Pancreas (tissue), 10 donors: ENCODE measurements around the gene KRT2. TPM values are rescaled to one million over a fixed set of nuclear protein-coding genes. Genes with fewer than 3 reads are reported as not detected.

ENCODE experiments used
- ATAC-seq, 4 donors: fragments of 200-7000 bp; cut with Tn5 transposase; one replicate each; pipeline versions ENCODE4 v1.8.0 to v1.9.1; 2020; ENCODE audit warnings: mild to moderate bottlenecking in 4 of 4, moderate library complexity in 4 of 4
- DNase-seq, 6 donors: peaks; one replicate each; pipeline ENCODE4 v3.0.0-alpha.2; 2020
- FAIRE-seq: peaks from 2 replicates; lab custom pipeline; 2012; peaks lifted over from hg19 to GRCh38; lab: Jason Lieb, UNC
- H3K27ac ChIP-seq, 4 donors: fragments of 200-600 bp; sonication (generic); 1 replicate in 3 of 4; 2 replicates in 1 of 4; pipeline versions ENCODE4 v1.5.0 to v1.8.0; 2020
- H3K27me3 ChIP-seq, 4 donors: fragments of 200-600 bp; one replicate each; pipeline ENCODE4 v1.8.0; 2021
- H3K36me3 ChIP-seq, 3 donors: fragments of 200-600 bp; sonication (generic) in 1 of 3; one replicate each; pipeline versions ENCODE4 v1.5.0 to v1.8.0; 2020 to 2021
- H3K4me1 ChIP-seq, 3 donors: fragments of 200-600 bp; one replicate each; pipeline ENCODE4 v1.8.0; 2021
- H3K4me3 ChIP-seq, 4 donors: fragments of 200-600 bp; sonication (generic) in 2 of 4; one replicate each; pipeline versions ENCODE4 v1.5.0 to v1.8.0; 2020 to 2021
- H3K9me3 ChIP-seq, 4 donors: fragments of 200-600 bp; one replicate each; pipeline ENCODE4 v1.8.0; 2021
- CTCF ChIP-seq, 4 donors: fragments of 200-600 bp; sonication (generic) in 3 of 4; IDR thresholded peaks; one replicate each; pipeline versions ENCODE4 v1.5.0 to v1.8.0; 2021; ENCODE audit warnings: antibody characterized with exemption in 4 of 4
- WGBS, 2 donors: extraction: QIAGEN DNeasy Blood & Tissue Kit; methylation state at CpG; one replicate each; pipeline ENCODE4 v1.1.7; 2013; 5-methylcytosine and 5-hydroxymethylcytosine counted together
- intact Hi-C, 3 donors: fragments of 100-400 bp; cut with DNase I; formaldehyde crosslinking; loops; one replicate each; pipeline versions ENCODE4 v1.11.1 to v1.14.2; 2022
- polyA plus RNA-seq, 2 donors: library from polyadenylated mRNA; stranded (reverse); fragments of 200-250 nt; gene quantifications; one replicate each; pipeline ENCODE4 v1.2.3, GENCODE V29; 2013
- total RNA-seq, 6 donors: library from RNA; stranded (reverse); fragmentation: NEBNext Ultra II Directional in 4 of 6; extraction: Animal tissue kit (Norgen Biotek cat#: 25700) in 4 of 6; gene quantifications; one replicate each; pipeline versions ENCODE4 v1.2.1 to v1.2.4, GENCODE V29; 2021 to 2023
- donor health status: healthy with polysubstance abuse.
- donor health status: DM: no; HTN: no; CAD: no; lungs with moderate emphysema.
- donor health status: DM: no; HTN: no; CAD: no.
- donor health status: control.
- donor health status: control.
- donor health status: Bipolar disorder and iron deficiency.
- donor health status: DM: yes; HTN: yes; CAD: no.
- donor health status: DM: no; HTN: no; CAD: no.
- donor health status: DM: no; HTN: no; CAD: no.
- donor health status: DM: yes; HTN: yes; CAD: no.

Gene KRT2
- total and polyA plus RNA-seq, 8 donors, result 0.02 TPM; not detected in 7

GRCh38 chr12:52689936-52690335 is 37.9 kb upstream of the KRT2 start:
- Histone ChIP-seq H3K36me3 (no peaks in the 10 kb centered on the region), H3K27me3 (peaks cover 0 to 4% (median 0%) of the 10 kb centered on the region in 4 donors), H3K4me1 (no peaks in the 10 kb centered on the region), H3K27ac (no peak overlapping the region), H3K9me3 (no peaks in the 10 kb centered on the region), H3K4me3 (no peak overlapping the region)
- WGBS, 2 donors, result 91 to 95% methylated on average over 1 of the region's 1 CpG
- no peak for TF ChIP-seq CTCF (IDR thresholded peaks at IDR 0.05)
- ATAC-seq (no peak), FAIRE-seq (no peak), DNase-seq (no peak)
- intact Hi-C loops, result no loop called here

GRCh38 chr12:52689239-52689638 is 37.2 kb upstream of the KRT2 start:
- FAIRE-seq (no peak), ATAC-seq (no peak), DNase-seq (no peak)
- no peak overlapping the region for H3K27ac ChIP-seq
- H3K36me3 ChIP-seq, result no peaks in the 10 kb centered on the region
- intact Hi-C loops, result no loop called here
- H3K4me3 ChIP-seq, result no peak overlapping the region
- no peaks in the 10 kb centered on the region for H3K4me1 ChIP-seq
- no peaks in the 10 kb centered on the region for H3K9me3 ChIP-seq
- no peak for TF ChIP-seq CTCF (IDR thresholded peaks at IDR 0.05)
- peaks cover 0 to 4% (median 0%) of the 10 kb centered on the region in 4 donors for H3K27me3 ChIP-seq

- H3K4me3 ChIP-seq, result no peak overlapping the region
- no peak for TF ChIP-seq CTCF (IDR thresholded peaks at IDR 0.05)
- FAIRE-seq (no peak), ATAC-seq (no peak), DNase-seq (no peak)
- no peaks in the 10 kb centered on the region for H3K36me3 ChIP-seq
- WGBS, 2 donors, result 58 to 60% methylated on average over 2 of the region's 2 CpGs
- intact Hi-C loops, result no loop called here
- no peaks in the 10 kb centered on the region for H3K4me1 ChIP-seq
- H3K27me3 ChIP-seq, result peaks cover 0 to 4% (median 0%) of the 10 kb centered on the region in 4 donors
- H3K27ac ChIP-seq, result no peak overlapping the region
- H3K9me3 ChIP-seq, result no peaks in the 10 kb centered on the region
Measured at GRCh38 chr12:52688481-52688880, 36.5 kb upstream of the KRT2 start.

- H3K9me3 ChIP-seq, result no peaks in the 10 kb centered on the region
- no peak for TF ChIP-seq CTCF (IDR thresholded peaks at IDR 0.05)
- intact Hi-C loops, result no loop called here
- WGBS, 2 donors, result 69 to 71% methylated on average over 8 of the region's 8 CpGs
- H3K27ac ChIP-seq, result no peak overlapping the region
- H3K36me3 ChIP-seq, result no peaks in the 10 kb centered on the region
- ATAC-seq, result no peak
- H3K4me3 ChIP-seq, result no peak overlapping the region
- no peaks in the 10 kb centered on the region for H3K4me1 ChIP-seq
- H3K27me3 ChIP-seq, result peaks cover 0 to 4% (median 0%) of the 10 kb centered on the region in 4 donors
- FAIRE-seq, result no peak
- DNase-seq, result no peak
Measured at GRCh38 chr12:52687497-52688385, 35.7 kb upstream of the KRT2 start.
